ENCODE measurements around the gene BTLA. TPM values are rescaled to one million over a fixed set of nuclear protein-coding genes. Genes with fewer than 3 reads are reported as not detected.

BTLA gene
- total RNA-seq, 2 donors from 2014 or later = not detected

GRCh38 chr3:112471596-112472325, 27.5 kb downstream of the BTLA start:
- no peak overlapping the region for H3K4me3 ChIP-seq (ENCODE audit: low read length)
- no peaks in the 10 kb centered on the region for H3K27me3 ChIP-seq (ENCODE audit: control insufficient read depth, insufficient read depth, low read length, poor library complexity, severe bottlenecking)
- no peaks in the 10 kb centered on the region for H3K4me1 ChIP-seq (ENCODE audit: control insufficient read depth, insufficient read depth, low read length)
- H3K9me3 ChIP-seq (ENCODE audit: control insufficient read depth, low read length) = no peaks in the 10 kb centered on the region
- no peaks in the 10 kb centered on the region for H3K36me3 Mint-ChIP-seq (ENCODE audit: low read depth)
- no peak for DNase-seq
- H3K36me3 ChIP-seq (ENCODE audit: control insufficient read depth, insufficient read depth, low read length) = no peaks in the 10 kb centered on the region
- H3K4me3 Mint-ChIP-seq = no peak overlapping the region
- H3K4me1 Mint-ChIP-seq = peaks cover 30% of the 10 kb centered on the region
- H3K27ac ChIP-seq (ENCODE audit: low read depth, low read length) = no peak overlapping the region
- no peak overlapping the region for H3K27ac Mint-ChIP-seq
- TF ChIP-seq CTCF (conservative IDR thresholded peaks at IDR 0.05) = no peak
- no peaks in the 10 kb centered on the region for H3K9me3 Mint-ChIP-seq
- 91 to 92% methylated on average over 3 of the region's 4 CpGs for WGBS, 2 experiments (ENCODE audit: insufficient coverage in 1 of 2, insufficient read length in 1 of 2)
- H3K9ac ChIP-seq (ENCODE audit: extremely low read depth, low read length, poor library complexity, severe bottlenecking) = no peak overlapping the region
- no peaks in the 10 kb centered on the region for H3K27me3 Mint-ChIP-seq (ENCODE audit: insufficient read depth)

DNA sequence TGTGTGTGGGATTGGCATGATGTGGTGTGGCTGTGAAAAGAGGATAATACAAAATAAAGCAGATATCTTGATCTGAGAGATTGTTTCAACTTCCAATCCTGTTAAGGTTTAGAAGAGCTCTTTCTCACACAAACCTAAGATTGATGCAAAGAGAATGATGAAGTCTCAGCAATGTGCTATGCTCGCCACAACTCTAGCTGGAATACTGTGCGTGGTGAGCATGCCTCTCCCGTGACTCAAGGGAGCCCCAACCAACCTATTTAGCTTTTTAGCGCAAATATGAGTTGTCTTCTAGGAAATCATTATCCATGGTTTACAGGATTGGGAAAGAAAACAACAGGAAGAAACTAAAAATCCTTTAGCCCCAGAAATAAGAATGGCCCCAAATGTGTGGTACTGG, 28.5 kb downstream of the BTLA start:
- no peaks in the 10 kb centered on the region for H3K36me3 Mint-ChIP-seq (ENCODE audit: low read depth)
- H3K9me3 Mint-ChIP-seq = no peaks in the 10 kb centered on the region
- H3K27me3 Mint-ChIP-seq (ENCODE audit: insufficient read depth) = no peaks in the 10 kb centered on the region
- no peak overlapping the region for H3K9ac ChIP-seq (ENCODE audit: extremely low read depth, low read length, poor library complexity, severe bottlenecking)
- 92 to 98% methylated on average over 4 of the region's 4 CpGs for WGBS, 2 experiments (ENCODE audit: insufficient coverage in 1 of 2, insufficient read length in 1 of 2)
- no peak for DNase-seq
- no peak for TF ChIP-seq CTCF (conservative IDR thresholded peaks at IDR 0.05)
- H3K27ac Mint-ChIP-seq = no peak overlapping the region
- no peak overlapping the region for H3K4me3 Mint-ChIP-seq
- no peaks in the 10 kb centered on the region for H3K36me3 ChIP-seq (ENCODE audit: control insufficient read depth, insufficient read depth, low read length)
- no peaks in the 10 kb centered on the region for H3K9me3 ChIP-seq (ENCODE audit: control insufficient read depth, low read length)
- no peak overlapping the region for H3K27ac ChIP-seq (ENCODE audit: low read depth, low read length)
- H3K4me1 Mint-ChIP-seq = peaks cover 34% of the 10 kb centered on the region
- no peaks in the 10 kb centered on the region for H3K4me1 ChIP-seq (ENCODE audit: control insufficient read depth, insufficient read depth, low read length)
- no peaks in the 10 kb centered on the region for H3K27me3 ChIP-seq (ENCODE audit: control insufficient read depth, insufficient read depth, low read length, poor library complexity, severe bottlenecking)
- H3K4me3 ChIP-seq (ENCODE audit: low read length) = no peak overlapping the region

- H3K27me3 ChIP-seq (ENCODE audit: control insufficient read depth, insufficient read depth, low read length, poor library complexity, severe bottlenecking) = no peaks in the 10 kb centered on the region
- no peaks in the 10 kb centered on the region for H3K9me3 ChIP-seq (ENCODE audit: control insufficient read depth, low read length)
- no peak for DNase-seq
- no peak overlapping the region for H3K4me3 ChIP-seq (ENCODE audit: low read length)
- no peak overlapping the region for H3K27ac ChIP-seq (ENCODE audit: low read depth, low read length)
- H3K27ac Mint-ChIP-seq = no peak overlapping the region
- peaks cover 29% of the 10 kb centered on the region for H3K4me1 Mint-ChIP-seq
- H3K36me3 ChIP-seq (ENCODE audit: control insufficient read depth, insufficient read depth, low read length) = no peaks in the 10 kb centered on the region
- no peak for TF ChIP-seq CTCF (conservative IDR thresholded peaks at IDR 0.05)
- no peak overlapping the region for H3K9ac ChIP-seq (ENCODE audit: extremely low read depth, low read length, poor library complexity, severe bottlenecking)
- H3K4me3 Mint-ChIP-seq = no peak overlapping the region
- no peaks in the 10 kb centered on the region for H3K4me1 ChIP-seq (ENCODE audit: control insufficient read depth, insufficient read depth, low read length)
- H3K36me3 Mint-ChIP-seq (ENCODE audit: low read depth) = no peaks in the 10 kb centered on the region
- H3K27me3 Mint-ChIP-seq (ENCODE audit: insufficient read depth) = no peaks in the 10 kb centered on the region
- H3K9me3 Mint-ChIP-seq = no peaks in the 10 kb centered on the region
Observed at GRCh38 chr3:112469671-112470070, 29.6 kb downstream of the BTLA start.

Measured in endodermal cell (in vitro differentiated cells).